Loucy (cell line): ENCODE data around the gene SREK1IP1.

ENCODE experiments used
- H2AFZ ChIP-seq: fragments of 200-600 bp; sonication (generic); 2 replicates; pipeline ENCODE4 v1.6.0; 2016; ENCODE audit warnings: antibody characterized with exemption, mild to moderate bottlenecking, low read length, moderate library complexity
- H3F3A ChIP-seq: fragments of 200-600 bp; 2 replicates; pipeline ENCODE4 v1.6.0; 2016; ENCODE audit warnings: antibody characterized with exemption, low read depth, mild to moderate bottlenecking
- H3K27me3 ChIP-seq: fragments of 200-600 bp; sonication (generic); 2 replicates; pipeline ENCODE4 v1.6.1; 2014; ENCODE audit warnings: low read length, mild to moderate bottlenecking; ENCODE audit not compliant: insufficient read depth, poor library complexity, severe bottlenecking
- H3K36me3 ChIP-seq: fragments of 200-600 bp; sonication (generic); 2 replicates; pipeline ENCODE4 v1.6.1; 2016; ENCODE audit warnings: low read length; ENCODE audit not compliant: insufficient read depth
- H3K4me1 ChIP-seq: fragments of 200-600 bp; sonication (generic); 2 replicates; pipeline ENCODE4 v1.5.1; 2014; ENCODE audit warnings: low read length, mild to moderate bottlenecking; ENCODE audit not compliant: insufficient read depth, poor library complexity, severe bottlenecking
- H3K4me2 ChIP-seq: fragments of 200-600 bp; sonication (generic); 2 replicates; pipeline ENCODE4 v1.6.0; 2014; ENCODE audit warnings: antibody characterized with exemption, low read length, low read depth, mild to moderate bottlenecking; ENCODE audit not compliant: poor library complexity, severe bottlenecking
- H3K4me3 ChIP-seq: fragments of 200-600 bp; sonication (generic); 2 replicates; pipeline ENCODE4 v1.5.1; 2014; ENCODE audit warnings: low read length, mild to moderate bottlenecking, mixed read lengths; ENCODE audit not compliant: poor library complexity, severe bottlenecking
- H3K79me2 ChIP-seq: fragments of 200-600 bp; sonication (generic); 2 replicates; pipeline ENCODE4 v1.6.1; 2014; ENCODE audit warnings: low read length; ENCODE audit not compliant: insufficient read depth
- H3K9ac ChIP-seq: fragments of 200-600 bp; sonication (generic); 2 replicates; pipeline ENCODE4 v1.6.0; 2014; ENCODE audit warnings: mild to moderate bottlenecking, low read depth, low read length, moderate library complexity; ENCODE audit not compliant: poor library complexity, severe bottlenecking
- H3K9me2 ChIP-seq: fragments of 200-600 bp; sonication (generic); replicated peaks from 2 replicates; pipeline ENCODE4 v1.6.1; 2016; ENCODE audit warnings: low read depth, low read length, mixed read lengths
- H3K9me3 ChIP-seq: fragments of 200-600 bp; sonication (generic); 2 replicates; pipeline ENCODE4 v1.6.1; 2014; ENCODE audit warnings: mild to moderate bottlenecking, antibody characterized with exemption, low read length, low read depth; ENCODE audit not compliant: insufficient read depth
- H4K20me1 ChIP-seq: fragments of 200-600 bp; sonication (generic); 2 replicates; pipeline ENCODE4 v1.6.0; 2014; ENCODE audit warnings: antibody characterized with exemption, low read length, mild to moderate bottlenecking; ENCODE audit not compliant: insufficient read depth, poor library complexity, severe bottlenecking
- CTCF ChIP-seq: fragments of 200-600 bp; sonication (generic); conservative IDR thresholded peaks from 2 replicates; pipeline ENCODE4 v1.5.1; 2014; ENCODE audit warnings: mild to moderate bottlenecking, antibody characterized with exemption, low read length
- EZH2phosphoT487 ChIP-seq: fragments of 200-600 bp; IDR thresholded peaks from 2 replicates; pipeline ENCODE4 v1.6.1; 2018; ENCODE audit warnings: antibody characterized with exemption, mild to moderate bottlenecking, moderate library complexity, borderline replicate concordance

Gene SREK1IP1

GRCh38 chr5:64769855-64770254 is 1.4 kb upstream of the SREK1IP1 start:
- H3K79me2 ChIP-seq, result peaks cover 81% of the 10 kb centered on the region
- peak overlapping the region; percentile 89 for H3K9ac ChIP-seq
- peak overlapping the region; percentile 92 for H3K4me3 ChIP-seq
- no peaks in the 10 kb centered on the region for H3K9me2 ChIP-seq
- H3F3A ChIP-seq, result no peaks in the 10 kb centered on the region
- H3K27me3 ChIP-seq, result no peaks in the 10 kb centered on the region
- peak overlapping the region; percentile 88 for H3K4me2 ChIP-seq
- no peaks in the 10 kb centered on the region for H3K9me3 ChIP-seq
- H4K20me1 ChIP-seq, result peaks cover 10% of the 10 kb centered on the region
- peaks cover 70% of the 10 kb centered on the region for H3K4me1 ChIP-seq
- TF ChIP-seq CTCF (no peak), EZH2phosphoT487 (no peak)
- no peak overlapping the region for H2AFZ ChIP-seq
- no peaks in the 10 kb centered on the region for H3K36me3 ChIP-seq

- Histone ChIP-seq H3K9ac (peak overlapping the region; percentile 89), H3K9me3 (no peaks in the 10 kb centered on the region), H3K4me3 (peak overlapping the region; percentile 92), H3F3A (no peaks in the 10 kb centered on the region), H3K79me2 (peaks cover 87% of the 10 kb centered on the region), H3K27me3 (no peaks in the 10 kb centered on the region), H3K4me2 (peak overlapping the region; percentile 88), H3K9me2 (no peaks in the 10 kb centered on the region), H3K36me3 (no peaks in the 10 kb centered on the region), H2AFZ (peak overlapping the region; percentile 97), H3K4me1 (peaks cover 68% of the 10 kb centered on the region), H4K20me1 (peaks cover 10% of the 10 kb centered on the region)
- TF ChIP-seq EZH2phosphoT487 (no peak), CTCF (no peak)
Measured at GRCh38 chr5:64767959-64768357, 533 bp downstream of the SREK1IP1 start.

- Histone ChIP-seq H3K4me3 (peak overlapping the region; percentile 92), H2AFZ (no peak overlapping the region), H3K4me2 (peak overlapping the region; percentile 88), H3K36me3 (no peaks in the 10 kb centered on the region), H4K20me1 (peaks cover 10% of the 10 kb centered on the region), H3F3A (no peaks in the 10 kb centered on the region), H3K9ac (peak overlapping the region; percentile 89), H3K27me3 (no peaks in the 10 kb centered on the region), H3K79me2 (peaks cover 88% of the 10 kb centered on the region), H3K9me2 (no peaks in the 10 kb centered on the region), H3K9me3 (no peaks in the 10 kb centered on the region), H3K4me1 (peaks cover 68% of the 10 kb centered on the region)
- TF ChIP-seq EZH2phosphoT487 (no peak), CTCF (no peak)
Measured at GRCh38 chr5:64766941-64767340, 1.6 kb downstream of the SREK1IP1 start.
